Measurements from ENCODE around the gene PCNT.
"Not testable (repeated sequence)": the region's sequence is repeated elsewhere in the genome, so short reads cannot be mapped to it uniquely, and the experiment has no call there.

The PCNT gene

GRCh38 chr21:46385846-46386733, 62.1 kb downstream of the PCNT start:
- no peak for DNase-seq (ENCODE audit: low read depth)

GRCh38 chr21:46386734-46387088, 62.8 kb downstream of the PCNT start:
- DNase-seq (ENCODE audit: low read depth), result no peak

GRCh38 chr21:46388206-46388880, 64.4 kb downstream of the PCNT start:
- DNase-seq (ENCODE audit: low read depth), result no peak

- no peak for DNase-seq (ENCODE audit: low read depth)
Measured at GRCh38 chr21:46388896-46389295, 64.9 kb downstream of the PCNT start.

- DNase-seq (ENCODE audit: low read depth), result no peak
Measured at GRCh38 chr21:46390603-46391545, 66.9 kb downstream of the PCNT start.

GRCh38 chr21:46391773-46392172, 67.8 kb downstream of the PCNT start:
- DNase-seq (ENCODE audit: low read depth), result no peak

- no peak for DNase-seq (ENCODE audit: low read depth)
Measured at GRCh38 chr21:46392921-46393320, 69.0 kb downstream of the PCNT start.

GRCh38 chr21:46393451-46393940, 69.5 kb downstream of the PCNT start:
- DNase-seq (ENCODE audit: low read depth), result no peak

- no peak for DNase-seq (ENCODE audit: low read depth)
Measured at GRCh38 chr21:46393941-46394594, 70.1 kb downstream of the PCNT start.

- DNase-seq (ENCODE audit: low read depth), result no peak
Measured at GRCh38 chr21:46394595-46395104, 70.7 kb downstream of the PCNT start.

GRCh38 chr21:46397211-46397905, 73.4 kb downstream of the PCNT start:
- DNase-seq (ENCODE audit: low read depth), result no peak

GRCh38 chr21:46397993-46398392, 74.0 kb downstream of the PCNT start:
- no peak for DNase-seq (ENCODE audit: low read depth)

GRCh38 chr21:46399129-46399528, 75.2 kb downstream of the PCNT start:
- DNase-seq (ENCODE audit: low read depth), result no peak

GRCh38 chr21:46399686-46400085, 75.7 kb downstream of the PCNT start:
- no peak for DNase-seq (ENCODE audit: low read depth)

- DNase-seq (ENCODE audit: low read depth), result no peak
Measured at GRCh38 chr21:46401186-46401910, 77.4 kb downstream of the PCNT start.

- no peak for DNase-seq (ENCODE audit: low read depth)
Measured at GRCh38 chr21:46402421-46402820, 78.5 kb downstream of the PCNT start.

GRCh38 chr21:46403234-46403811, 79.4 kb downstream of the PCNT start:
- not testable (repeated sequence) for DNase-seq (ENCODE audit: low read depth)

GRCh38 chr21:46404306-46404705, 80.3 kb downstream of the PCNT start:
- DNase-seq (ENCODE audit: low read depth), result no peak

GRCh38 chr21:46406001-46406400, 82.0 kb downstream of the PCNT start:
- no peak for DNase-seq (ENCODE audit: low read depth)
